Endodermal cell (in vitro differentiated cells): ENCODE data around the gene CLINT1. TPM values are rescaled to one million over a fixed set of nuclear protein-coding genes. Genes with fewer than 3 reads are reported as not detected.

Source experiments
- DNase-seq: peaks from one replicate; pipeline ENCODE4 v3.0.0-alpha.2; 2017
- H3K27ac ChIP-seq: 2 replicates; pipeline ENCODE4 v1.5.1; 2013; ENCODE audit warnings: mild to moderate bottlenecking, low read depth, low read length, moderate library complexity
- H3K27me3 ChIP-seq: 2 replicates; pipeline ENCODE4 v1.6.1; 2013; ENCODE audit warnings: mild to moderate bottlenecking, low read length, moderate library complexity; ENCODE audit not compliant: insufficient read depth, control insufficient read depth, poor library complexity, severe bottlenecking
- H3K36me3 ChIP-seq: 2 replicates; pipeline ENCODE4 v1.7.0; 2013; ENCODE audit warnings: mild to moderate bottlenecking, low read length, moderate library complexity; ENCODE audit not compliant: control insufficient read depth, insufficient read depth
- H3K4me1 ChIP-seq: one replicate; pipeline ENCODE4 v1.7.0; 2013; ENCODE audit warnings: low read length; ENCODE audit not compliant: control insufficient read depth, insufficient read depth
- H3K4me3 ChIP-seq: 2 replicates; pipeline ENCODE4 v1.5.1; 2013; ENCODE audit warnings: mild to moderate bottlenecking, low read length, moderate library complexity
- H3K9ac ChIP-seq: 2 replicates; pipeline ENCODE4 v1.6.1; 2013; ENCODE audit warnings: mild to moderate bottlenecking, low read length, moderate library complexity; ENCODE audit not compliant: poor library complexity, severe bottlenecking; ENCODE audit errors: extremely low read depth
- H3K9me3 ChIP-seq: 2 replicates; pipeline ENCODE4 v1.6.1; 2013; ENCODE audit warnings: mild to moderate bottlenecking, low read length, moderate library complexity; ENCODE audit not compliant: control insufficient read depth
- H3K27ac Mint-ChIP-seq: 2 replicates; pipeline ENCODE4 v1.8.0; 2020; ENCODE audit warnings: mixed read lengths
- H3K27me3 Mint-ChIP-seq: 2 replicates; pipeline ENCODE4 v1.8.0; 2021; ENCODE audit warnings: mild to moderate bottlenecking, mixed read lengths; ENCODE audit not compliant: insufficient read depth
- H3K36me3 Mint-ChIP-seq: 2 replicates; pipeline ENCODE4 v1.8.0; 2020; ENCODE audit warnings: low read depth, mixed read lengths
- H3K4me1 Mint-ChIP-seq: 2 replicates; pipeline ENCODE4 v1.8.0; 2020; ENCODE audit warnings: mixed read lengths
- H3K4me3 Mint-ChIP-seq: 2 replicates; pipeline ENCODE4 v1.8.0; 2020; ENCODE audit warnings: mild to moderate bottlenecking, moderate library complexity, mixed read lengths
- H3K9me3 Mint-ChIP-seq: 2 replicates; pipeline ENCODE4 v1.8.0; 2020; ENCODE audit warnings: mild to moderate bottlenecking, mixed read lengths
- CTCF ChIP-seq: fragments of 200-600 bp; sonication (generic); conservative IDR thresholded peaks from 2 replicates; pipeline ENCODE4 v1.5.0; 2021; ENCODE audit warnings: antibody characterized with exemption, mild to moderate bottlenecking
- WGBS, 2 experiments: methylation state at CpG; one replicate each; pipeline versions ENCODE4 v1.1.5 to v1.1.7; 2013; ENCODE audit warnings: missing lambda C conversion rate in 2 of 2, mixed read lengths in 1 of 2; ENCODE audit not compliant: insufficient coverage in 1 of 2, insufficient read length in 1 of 2; 5-methylcytosine and 5-hydroxymethylcytosine counted together
- long read RNA-seq, 4 experiments: library from polyadenylated mRNA in 2 of 4; library from RNA in 1 of 4; library from capped mRNA in 1 of 4; stranded (forward) in 3 of 4; unstranded in 1 of 4; transcript quantifications; one replicate each; pipeline ENCODE4 v2.0.0, GENCODE V29; 2020 to 2021; ENCODE audit warnings: inconsistent platforms in 1 of 4
- polyA plus RNA-seq, 2 experiments: library from polyadenylated mRNA; stranded (reverse); fragments of 50-300 nt; gene quantifications; one replicate each; pipeline ENCODE4 v1.2.3, GENCODE V29; 2013
- total RNA-seq, 2 donors: library from RNA; stranded (reverse); fragmentation: NEBNext Ultra II Directional in 1 of 2; extraction: Animal tissue kit (Norgen Biotek cat#: 25700) in 1 of 2; gene quantifications; 2 replicates in 1 of 2; 3 replicates in 1 of 2; pipeline ENCODE4 v1.2.1, GENCODE V29; 2021

CLINT1 gene
- 10 to 100 TPM; 91.6 to 92.7 TPM for total RNA-seq
- 66.8 TPM for polyA plus RNA-seq (2013, experiment 1 of 2)
- polyA plus RNA-seq (2013, experiment 2 of 2), result 56.7 TPM
- long read RNA-seq, experiment 1, transcript CLINT1-207 (12 exons, 2,346 nt), result major isoform, 7 of 45 reads
- long read RNA-seq, experiment 1, partial matches to known transcripts, result 26 of 45 reads
- long read RNA-seq, experiment 1, other reads (novel, unspliced or antisense), result 6 of 45 reads
- long read RNA-seq, experiment 2, transcript CLINT1-207 (12 exons, 2,346 nt), result major isoform, 150 of 306 reads
- long read RNA-seq, experiment 2, transcript CLINT1-208 (2 exons, 2,905 nt), result minor isoform, 5 of 306 reads
- long read RNA-seq, experiment 2, transcript CLINT1-201 (12 exons, 3,440 nt), result minor isoform, 100 of 306 reads
- long read RNA-seq, experiment 2, partial matches to known transcripts, result 8 of 306 reads
- long read RNA-seq, experiment 2, other reads (novel, unspliced or antisense), result 40 of 306 reads
- long read RNA-seq, experiment 3, transcript CLINT1-206 (12 exons, 3,987 nt), result minor isoform, 6 of 566 reads
- long read RNA-seq, experiment 3, transcript CLINT1-207 (12 exons, 2,346 nt), result major isoform, 277 of 566 reads
- long read RNA-seq, experiment 3, transcript CLINT1-201 (12 exons, 3,440 nt), result minor isoform, 206 of 566 reads
- long read RNA-seq, experiment 3, partial matches to known transcripts, result 20 of 566 reads
- long read RNA-seq, experiment 3, other reads (novel, unspliced or antisense), result 52 of 566 reads
- long read RNA-seq, experiment 4, transcript CLINT1-207 (12 exons, 2,346 nt), result minor isoform, 8 of 25 reads
- long read RNA-seq, experiment 4, transcript CLINT1-201 (12 exons, 3,440 nt), result major isoform, 9 of 25 reads
- long read RNA-seq, experiment 4, partial matches to known transcripts, result 6 of 25 reads
- long read RNA-seq, experiment 4, other reads (novel, unspliced or antisense), result 2 of 25 reads

- peak within 1 kb of the TSS; percentile 93 for H3K4me3 ChIP-seq
- no peaks in the 10 kb centered on the region for H3K9me3 ChIP-seq
- no peak for TF ChIP-seq CTCF
- no peaks in the 10 kb centered on the region for H3K4me1 ChIP-seq
- H3K9ac ChIP-seq, result peak within 1 kb of the TSS; percentile 81
- peak within 1 kb of the TSS; percentile 87 for H3K27ac ChIP-seq
- DNase-seq, result peak; percentile 96
- no peaks in the 10 kb centered on the region for H3K36me3 ChIP-seq
- peak within 1 kb of the TSS; percentile 96 for H3K4me3 Mint-ChIP-seq
- H3K27ac Mint-ChIP-seq, result peak within 1 kb of the TSS; percentile 97
- H3K36me3 Mint-ChIP-seq, result peaks cover 3% of the 10 kb centered on the region
- peaks cover 28% of the 10 kb centered on the region for H3K4me1 Mint-ChIP-seq
- no peaks in the 10 kb centered on the region for H3K27me3 Mint-ChIP-seq
- 0 to 1% methylated on average over 21 to 58 of the region's 59 CpGs for WGBS, 2 experiments
- H3K27me3 ChIP-seq, result no peaks in the 10 kb centered on the region
- no peaks in the 10 kb centered on the region for H3K9me3 Mint-ChIP-seq
These were observed at the start of gene CLINT1 for GRCh38 chr5:157858527-157859226. CLINT1 (minus strand) TSS chr5:157859145; CDS start chr5:157858970, 175 bp downstream.

- DNase-seq, result no peak
- H3K9me3 ChIP-seq, result no peaks in the 10 kb centered on the region
- no peak overlapping the region for H3K27ac Mint-ChIP-seq
- H3K36me3 Mint-ChIP-seq, result no peaks in the 10 kb centered on the region
- no peak for TF ChIP-seq CTCF
- H3K9ac ChIP-seq, result no peak overlapping the region
- H3K9me3 Mint-ChIP-seq, result no peaks in the 10 kb centered on the region
- H3K4me1 ChIP-seq, result peaks cover 4% of the 10 kb centered on the region
- no peak overlapping the region for H3K4me3 ChIP-seq
- H3K36me3 ChIP-seq, result no peaks in the 10 kb centered on the region
- no peaks in the 10 kb centered on the region for H3K27me3 ChIP-seq
- H3K4me1 Mint-ChIP-seq, result peaks cover 12% of the 10 kb centered on the region
- no peaks in the 10 kb centered on the region for H3K27me3 Mint-ChIP-seq
- no peak overlapping the region for H3K4me3 Mint-ChIP-seq
- WGBS, 2 experiments, result 76 to 89% methylated on average over 1 of the region's 1 CpG
- no peak overlapping the region for H3K27ac ChIP-seq
These were observed 49.5 kb upstream of the CLINT1 start for GRCh38 chr5:157908459-157908858.

- Histone ChIP-seq H3K4me1 (no peaks in the 10 kb centered on the region), H3K9me3 (no peaks in the 10 kb centered on the region), H3K27ac (no peak overlapping the region), H3K27me3 (no peaks in the 10 kb centered on the region), H3K4me3 (no peak overlapping the region), H3K9ac (no peak overlapping the region), H3K36me3 (no peaks in the 10 kb centered on the region)
- TF ChIP-seq CTCF, result no peak
- Mint-ChIP-seq H3K9me3 (no peaks in the 10 kb centered on the region), H3K4me1 (peaks cover 4% of the 10 kb centered on the region), H3K36me3 (no peaks in the 10 kb centered on the region), H3K27ac (no peak overlapping the region), H3K4me3 (no peak overlapping the region), H3K27me3 (no peaks in the 10 kb centered on the region)
- DNase-seq, result no peak
- WGBS, 2 experiments, result 98 to 100% methylated on average over 1 to 3 of the region's 3 CpGs
These were observed 48.5 kb upstream of the CLINT1 start for GRCh38 chr5:157907479-157907878.
